Urothelium cell line (cell line): ENCODE measurements around the gene SLC5A3.

Source experiments
- DNase-seq: peaks from one replicate; pipeline ENCODE4 v3.0.0; 2011; ENCODE audit warnings: low spot score, mixed read lengths
- FAIRE-seq: peaks from 2 replicates; lab custom pipeline; 2011; peaks lifted over from hg19 to GRCh38; lab: Jason Lieb, UNC

The SLC5A3 gene

GRCh38 chr21:34065027-34065426 is 8.4 kb upstream of the SLC5A3 start:
- FAIRE-seq, result no peak
- no peak for DNase-seq

- no peak for FAIRE-seq
- no peak for DNase-seq
Measured at GRCh38 chr21:34071683-34072082, 1.7 kb upstream of the SLC5A3 start.

GRCh38 chr21:34072145-34073031 is 990 bp upstream of the SLC5A3 start:
- DNase-seq, result no peak
- FAIRE-seq, result no peak

GRCh38 chr21:34073749-34074282 is 438 bp downstream of the SLC5A3 start:
- DNase-seq, result peak; percentile 60

GRCh38 chr21:34074283-34075090 is 1.1 kb downstream of the SLC5A3 start:
- FAIRE-seq, result no peak

More at GRCh38 chr21:34073749-34074282, 438 bp downstream of the SLC5A3 start:
- no peak for FAIRE-seq

GRCh38 chr21:34075091-34075425 is 1.7 kb downstream of the SLC5A3 start:
- DNase-seq (no peak), FAIRE-seq (no peak)

More at GRCh38 chr21:34074283-34075090, 1.1 kb downstream of the SLC5A3 start:
- DNase-seq, result no peak

GRCh38 chr21:34075760-34076660 is 2.6 kb downstream of the SLC5A3 start:
- FAIRE-seq (no peak), DNase-seq (no peak)

GRCh38 chr21:34076835-34077234 is 3.5 kb downstream of the SLC5A3 start:
- FAIRE-seq (no peak), DNase-seq (no peak)

- FAIRE-seq, result no peak
Measured at GRCh38 chr21:34077888-34078287, 4.5 kb downstream of the SLC5A3 start.

GRCh38 chr21:34078915-34079314 is 5.5 kb downstream of the SLC5A3 start:
- no peak for FAIRE-seq
- DNase-seq, result no peak

More at GRCh38 chr21:34077888-34078287, 4.5 kb downstream of the SLC5A3 start:
- DNase-seq, result no peak

- FAIRE-seq (no peak), DNase-seq (no peak)
Measured at GRCh38 chr21:34080710-34081109, 7.3 kb downstream of the SLC5A3 start.

- DNase-seq (no peak), FAIRE-seq (no peak)
Measured at GRCh38 chr21:34082769-34083168, 9.4 kb downstream of the SLC5A3 start.

GRCh38 chr21:34083357-34083756 is 10.0 kb downstream of the SLC5A3 start:
- FAIRE-seq (no peak), DNase-seq (no peak)

- DNase-seq (no peak), FAIRE-seq (no peak)
Measured at GRCh38 chr21:34085129-34085528, 11.8 kb downstream of the SLC5A3 start.

GRCh38 chr21:34086887-34087306 is 13.5 kb downstream of the SLC5A3 start:
- DNase-seq (no peak), FAIRE-seq (no peak)

- FAIRE-seq (no peak), DNase-seq (no peak)
Measured at GRCh38 chr21:34088752-34089151, 15.4 kb downstream of the SLC5A3 start.

GRCh38 chr21:34091032-34091431 is 17.7 kb downstream of the SLC5A3 start:
- no peak for DNase-seq
- FAIRE-seq, result no peak

GRCh38 chr21:34091607-34092006 is 18.2 kb downstream of the SLC5A3 start:
- no peak for FAIRE-seq
- no peak for DNase-seq

GRCh38 chr21:34092262-34092921 is 19.0 kb downstream of the SLC5A3 start:
- DNase-seq (no peak), FAIRE-seq (no peak)

- DNase-seq (no peak), FAIRE-seq (no peak)
Measured at GRCh38 chr21:34093083-34093482, 19.7 kb downstream of the SLC5A3 start.
